HG03097 (cell line): ENCODE measurements around the gene DNAJC7.

Source experiments
- ATAC-seq: cut with Tn5 transposase; IDR thresholded peaks from one replicate; pipeline ENCODE4 v1.9.1; 2021; ENCODE audit not compliant: unreplicated experiment, low FRiP score

The DNAJC7 gene

DNA sequence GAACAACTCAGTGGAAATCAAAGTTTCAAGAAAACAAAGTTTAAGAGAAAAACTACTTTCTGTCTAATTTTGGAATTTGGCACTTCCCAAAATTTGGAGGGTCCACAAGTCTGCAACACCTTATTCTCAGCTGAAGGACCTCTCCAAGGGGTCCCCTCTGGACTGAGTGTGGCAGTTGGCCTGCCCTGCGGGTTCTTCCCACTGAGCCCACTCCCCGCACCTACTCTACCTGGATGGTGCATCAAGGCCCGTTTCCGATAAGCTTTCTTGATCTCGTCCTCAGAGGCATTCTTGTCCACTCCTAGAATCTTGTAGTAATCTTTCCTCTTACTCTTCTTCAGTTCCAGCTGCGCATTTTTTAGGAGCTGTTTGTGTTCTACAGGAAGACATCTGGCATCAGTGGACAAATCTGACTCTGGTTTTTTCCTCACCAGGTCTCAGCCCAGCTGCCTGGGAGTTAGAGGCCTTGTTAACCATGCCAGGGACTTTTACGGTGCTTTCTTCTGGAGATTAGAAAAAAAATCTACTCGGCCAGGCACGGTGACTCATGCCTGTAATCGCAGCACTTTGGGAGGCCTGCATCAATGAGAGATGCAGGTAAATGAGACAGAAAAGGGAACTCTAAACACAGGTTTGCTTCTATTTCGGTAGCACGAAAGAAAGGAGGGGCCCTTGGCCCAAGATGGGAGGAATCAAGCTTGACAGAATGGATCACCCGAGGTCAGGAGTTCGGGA is 35.0 kb downstream of the DNAJC7 start:
- no peak for ATAC-seq

DNA sequence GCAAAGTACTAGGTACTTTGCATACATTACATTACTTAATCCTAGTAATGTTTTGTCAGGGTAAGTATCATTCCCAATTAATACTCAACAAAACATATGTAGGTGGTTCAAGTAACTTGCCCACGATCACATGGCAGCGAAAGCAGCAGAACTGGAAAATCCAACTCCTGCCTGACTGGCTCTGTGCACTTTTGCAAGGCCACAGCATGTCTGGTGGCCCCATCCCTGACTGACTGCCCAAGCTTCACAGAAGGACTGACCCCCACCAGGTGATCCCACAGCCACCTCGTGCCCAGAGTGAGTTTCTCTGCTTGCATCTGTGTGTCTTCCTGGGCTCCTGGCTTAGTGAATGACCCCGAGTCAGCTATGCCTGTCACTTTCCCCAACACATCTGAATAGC is 39.2 kb downstream of the DNAJC7 start:
- ATAC-seq: no peak

DNA sequence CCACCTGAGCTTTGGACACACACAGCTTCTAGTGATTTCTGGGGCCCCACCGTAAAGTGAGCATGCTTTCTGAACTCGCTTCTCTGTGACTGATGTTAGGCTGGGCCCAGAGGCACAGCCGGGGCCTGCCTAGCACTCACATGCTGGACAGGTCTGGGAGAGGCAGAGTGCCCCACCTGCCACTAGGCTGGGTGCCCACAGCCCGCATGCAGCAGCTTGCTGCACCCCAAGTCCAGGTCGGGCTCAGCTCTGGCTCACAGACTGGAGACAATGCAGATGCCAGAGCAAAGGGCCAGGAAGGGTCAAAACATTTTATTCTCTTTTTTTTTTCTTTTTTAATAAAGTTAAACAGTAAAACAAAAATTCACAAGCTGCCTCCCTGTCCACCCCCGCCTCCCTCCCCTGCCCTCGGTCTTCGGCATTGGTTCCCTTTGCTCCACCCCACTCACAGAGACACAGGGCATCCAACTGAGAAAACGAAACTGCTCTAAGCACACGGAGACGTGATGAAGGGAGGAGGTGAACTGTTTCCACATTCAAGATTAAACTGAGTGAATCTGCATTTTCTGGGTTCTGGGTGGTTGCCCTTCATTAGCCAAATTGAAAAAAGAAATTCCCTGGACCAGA is 41.0 kb downstream of the DNAJC7 start:
- ATAC-seq: no peak

DNA sequence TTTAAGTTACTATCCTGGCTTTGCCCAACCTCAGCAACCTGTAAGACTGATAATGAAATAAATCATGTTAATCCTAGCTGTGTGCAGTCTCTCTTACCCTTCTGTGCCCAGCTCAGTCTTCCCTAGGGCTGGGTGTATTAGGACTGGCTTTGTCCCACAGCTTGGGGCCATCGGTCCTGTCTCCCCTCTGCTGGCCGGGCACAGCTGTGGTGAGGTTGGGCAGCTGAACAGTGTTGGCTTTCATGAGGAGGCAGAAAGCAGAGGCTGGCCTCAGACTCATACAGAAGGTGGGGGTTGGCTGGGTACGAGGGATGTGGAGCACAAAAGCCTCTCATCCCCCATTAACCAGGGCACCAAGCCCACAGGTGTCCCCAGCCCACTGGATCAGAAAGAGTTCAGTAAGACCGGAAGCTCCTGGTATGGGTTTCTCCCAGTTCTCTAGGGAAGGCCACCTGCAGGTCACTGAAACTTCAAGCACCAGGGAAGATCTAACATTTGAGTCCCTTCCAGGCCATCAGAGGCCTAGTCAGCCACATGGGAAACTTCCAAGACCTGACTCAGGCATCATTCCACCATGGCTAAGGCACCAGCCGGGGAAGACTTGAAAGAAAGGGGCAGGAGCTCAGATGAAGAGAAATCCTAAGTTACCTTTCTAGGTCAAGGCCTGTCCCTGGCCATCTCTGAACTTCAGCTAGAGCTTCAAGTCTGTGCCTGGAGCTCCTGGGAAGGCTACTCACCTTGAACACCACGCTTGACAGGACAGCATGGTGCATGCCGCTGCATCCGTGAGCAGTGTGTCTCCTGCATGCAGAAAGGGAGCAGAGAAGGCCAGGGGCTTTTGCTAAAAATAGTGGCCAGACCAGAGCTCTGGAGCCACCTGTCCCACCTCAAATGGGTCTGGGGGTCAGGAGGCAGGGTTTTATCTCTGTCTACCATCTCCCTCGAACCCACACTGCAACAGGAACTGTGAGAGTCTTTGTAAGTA is 41.8 kb downstream of the DNAJC7 start:
- no peak for ATAC-seq

DNA sequence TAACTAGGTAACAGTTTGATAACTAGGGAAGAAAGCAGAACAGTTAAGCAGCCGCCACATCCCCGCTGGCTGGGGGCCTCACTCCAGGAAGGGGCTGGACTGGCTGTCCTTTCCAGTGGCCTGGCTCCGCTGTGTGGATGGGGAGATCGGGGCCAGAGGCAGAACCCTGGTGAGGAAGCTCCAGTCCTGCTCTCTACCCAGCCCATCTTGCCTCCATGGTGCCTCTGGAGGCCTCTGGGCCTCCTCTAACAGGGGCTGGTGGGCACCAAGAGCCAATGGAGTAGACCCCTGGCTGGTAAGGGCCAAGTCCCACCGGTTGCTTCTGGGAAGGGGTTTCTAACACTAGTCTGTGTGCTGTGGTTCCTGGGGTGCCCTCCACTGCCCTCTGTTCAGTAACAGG is 42.6 kb downstream of the DNAJC7 start:
- ATAC-seq: no peak

DNA sequence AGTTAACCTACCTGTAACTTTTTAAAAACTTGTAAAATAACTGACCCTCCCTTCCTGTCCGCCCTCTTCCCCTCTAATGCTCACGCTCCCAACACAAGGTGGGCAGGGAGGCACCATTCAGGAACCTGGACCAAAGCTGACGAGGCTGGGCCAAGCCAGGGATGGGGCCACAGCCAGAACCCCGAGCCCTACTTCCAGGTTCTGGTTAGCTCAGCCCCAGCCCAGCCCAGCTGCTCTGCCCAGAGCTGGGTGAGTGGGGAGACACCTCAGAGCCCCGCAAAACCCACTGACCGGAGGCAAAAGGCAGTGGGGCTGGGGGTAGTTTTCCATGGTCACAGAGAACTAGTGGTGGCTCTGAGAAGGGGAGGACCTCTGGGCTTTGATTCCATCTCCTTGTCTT is 43.2 kb downstream of the DNAJC7 start:
- no peak for ATAC-seq

DNA sequence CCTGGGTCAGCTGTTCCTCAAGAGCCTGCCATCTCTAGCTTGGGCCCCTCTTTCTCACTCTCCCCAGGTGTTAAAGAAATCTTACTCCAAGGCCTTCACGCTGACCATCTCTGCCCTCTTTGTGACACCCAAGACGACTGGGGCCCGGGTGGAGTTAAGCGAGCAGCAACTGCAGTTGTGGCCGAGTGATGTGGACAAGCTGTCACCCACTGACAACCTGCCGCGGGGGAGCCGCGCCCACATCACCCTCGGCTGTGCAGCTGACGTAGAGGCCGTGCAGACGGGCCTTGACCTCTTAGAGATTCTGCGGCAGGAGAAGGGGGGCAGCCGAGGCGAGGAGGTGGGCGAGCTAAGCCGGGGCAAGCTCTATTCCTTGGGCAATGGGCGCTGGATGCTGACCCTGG is 43.8 kb downstream of the DNAJC7 start:
- ATAC-seq: no peak

DNA sequence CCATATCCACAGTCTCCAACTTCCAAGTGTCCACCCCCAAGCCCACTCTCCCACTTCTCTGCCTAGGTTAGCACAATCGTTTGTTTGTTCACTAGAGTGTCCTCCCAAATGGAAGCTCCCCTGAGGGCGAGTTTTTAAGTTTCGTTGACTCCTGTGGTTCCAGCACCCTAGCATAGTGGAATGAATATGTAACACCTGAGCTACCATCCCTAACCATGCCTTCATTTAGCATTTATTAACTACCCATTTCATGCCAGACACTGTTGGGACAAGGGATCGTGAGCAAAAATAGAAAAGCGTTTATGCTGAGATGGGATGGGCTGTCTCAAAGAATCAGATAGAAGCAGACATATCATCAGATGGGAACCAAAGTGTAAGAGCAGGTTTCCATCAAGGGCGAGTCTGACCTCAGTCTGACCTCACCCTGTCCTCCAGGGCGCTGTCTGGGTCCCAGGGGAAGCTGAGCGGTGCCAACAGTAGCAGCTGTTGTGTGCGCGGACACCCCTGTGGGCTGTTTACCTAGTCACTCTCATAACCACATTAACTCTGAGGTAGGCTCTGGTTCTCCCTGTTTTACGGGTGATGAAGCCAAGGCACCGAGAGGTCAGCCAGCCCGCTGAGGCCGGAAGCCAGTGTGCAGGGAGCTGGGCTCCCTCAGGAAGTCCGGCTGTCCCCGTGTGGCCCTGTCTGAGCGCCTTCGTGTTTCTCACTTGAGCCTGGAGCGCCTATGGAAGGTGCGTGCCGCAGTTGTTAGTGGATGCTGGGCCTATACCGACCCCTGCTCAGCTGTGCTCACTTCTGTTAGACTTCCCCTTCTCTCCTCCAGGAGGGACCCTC is 44.5 kb downstream of the DNAJC7 start:
- no peak for ATAC-seq

DNA sequence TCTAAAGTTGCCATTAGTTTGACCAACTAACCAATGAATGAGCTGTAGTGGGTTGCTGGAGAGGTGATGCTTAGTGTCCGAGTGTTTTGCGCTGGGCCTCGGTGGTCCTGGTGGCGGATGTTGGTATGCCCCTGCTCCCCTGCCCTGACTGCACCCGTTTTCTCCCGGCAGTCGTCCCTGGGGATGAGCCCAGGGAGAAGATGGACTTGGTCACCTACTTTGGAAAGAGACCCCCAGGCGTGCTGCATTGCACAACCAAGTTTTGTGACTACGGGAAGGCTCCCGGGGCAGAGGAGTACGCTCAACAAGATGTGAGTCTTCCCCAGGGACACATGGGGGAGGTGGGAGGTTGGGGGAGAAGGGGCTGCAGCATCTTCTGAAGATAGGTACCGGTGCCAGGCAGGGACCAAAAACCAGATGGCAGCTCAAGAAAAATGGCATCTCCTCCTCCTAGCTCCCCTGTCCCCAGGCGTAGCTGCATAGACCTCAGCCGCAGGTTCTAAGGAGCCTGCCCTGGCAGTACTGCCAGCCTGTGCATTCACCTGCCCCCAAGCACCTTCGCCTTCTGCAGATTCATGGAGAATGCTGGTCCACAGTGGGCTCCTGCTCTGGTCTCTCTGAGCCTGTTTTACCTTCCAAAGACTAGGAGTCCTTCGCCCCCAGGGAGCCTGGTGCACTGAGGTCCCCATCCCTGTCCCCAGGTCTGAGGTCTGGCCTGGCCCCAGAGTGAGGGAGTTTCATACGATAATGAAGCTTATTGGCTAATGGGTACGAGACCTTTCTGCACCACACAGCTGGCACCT is 45.3 kb downstream of the DNAJC7 start:
- no peak for ATAC-seq

DNA sequence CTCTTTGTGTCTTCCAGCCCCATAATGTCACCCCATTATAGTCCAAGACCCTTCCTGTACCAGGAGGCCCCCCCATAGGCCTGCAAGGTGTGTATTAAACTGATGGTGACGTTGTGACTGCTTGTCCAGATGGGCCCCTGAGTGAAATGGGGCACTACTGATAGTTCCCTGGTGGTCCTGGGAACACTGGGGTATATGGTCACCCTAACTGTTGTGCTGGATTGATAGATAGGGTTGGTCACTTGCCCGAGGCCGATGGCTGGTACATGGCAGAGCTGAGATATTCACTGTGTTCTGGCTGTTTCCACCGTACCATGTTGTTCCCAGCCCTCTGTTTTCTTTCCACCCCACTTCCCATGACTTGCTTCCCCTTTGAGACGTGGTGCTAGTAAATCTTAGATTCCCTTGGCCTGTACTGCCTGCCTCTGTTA is 46.3 kb downstream of the DNAJC7 start:
- no peak for ATAC-seq

DNA sequence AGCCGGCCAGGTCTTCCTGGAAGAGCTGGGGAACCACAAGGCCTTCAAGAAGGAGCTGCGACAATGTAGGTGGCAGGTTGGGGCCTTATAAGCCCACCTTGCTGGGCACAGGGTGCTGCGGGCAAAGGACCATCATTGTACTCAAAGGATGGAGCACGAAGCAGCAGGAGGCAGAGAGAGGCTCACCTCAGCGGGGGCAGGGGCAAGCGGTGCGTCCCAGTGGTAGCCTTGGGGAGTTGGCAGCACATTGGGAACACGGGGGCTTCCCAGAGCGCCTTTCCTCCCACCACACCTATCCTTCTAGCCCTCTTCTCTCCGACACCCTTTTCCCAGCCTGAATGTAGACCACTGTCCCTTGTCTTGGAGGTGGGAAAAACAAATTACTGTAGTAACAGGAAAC is 48.6 kb downstream of the DNAJC7 start:
- ATAC-seq: no peak

DNA sequence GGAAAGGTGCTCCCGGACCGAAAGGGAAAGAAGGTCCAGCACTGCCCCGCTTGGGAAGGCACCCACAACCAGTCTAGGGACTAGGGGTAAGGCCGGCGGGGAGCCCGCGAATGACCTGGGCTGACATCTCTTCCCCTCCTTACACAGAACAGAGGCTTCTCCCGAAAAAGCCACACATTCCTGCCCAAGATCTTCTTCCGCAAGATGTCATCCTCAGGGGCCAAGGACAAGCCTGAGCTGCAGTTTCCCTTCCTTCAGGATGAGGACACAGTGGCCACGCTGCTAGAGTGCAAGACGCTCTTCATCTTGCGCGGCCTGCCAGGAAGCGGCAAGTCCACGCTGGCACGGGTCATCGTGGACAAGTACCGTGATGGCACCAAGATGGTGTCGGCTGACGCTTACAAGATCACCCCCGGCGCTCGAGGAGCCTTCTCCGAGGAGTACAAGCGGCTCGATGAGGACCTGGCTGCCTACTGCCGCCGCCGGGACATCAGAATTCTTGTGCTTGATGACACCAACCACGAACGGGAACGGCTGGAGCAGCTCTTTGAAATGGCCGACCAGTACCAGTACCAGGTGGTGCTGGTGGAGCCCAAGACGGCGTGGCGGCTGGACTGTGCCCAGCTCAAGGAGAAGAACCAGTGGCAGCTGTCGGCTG is 49.2 kb downstream of the DNAJC7 start:
- no peak for ATAC-seq

DNA sequence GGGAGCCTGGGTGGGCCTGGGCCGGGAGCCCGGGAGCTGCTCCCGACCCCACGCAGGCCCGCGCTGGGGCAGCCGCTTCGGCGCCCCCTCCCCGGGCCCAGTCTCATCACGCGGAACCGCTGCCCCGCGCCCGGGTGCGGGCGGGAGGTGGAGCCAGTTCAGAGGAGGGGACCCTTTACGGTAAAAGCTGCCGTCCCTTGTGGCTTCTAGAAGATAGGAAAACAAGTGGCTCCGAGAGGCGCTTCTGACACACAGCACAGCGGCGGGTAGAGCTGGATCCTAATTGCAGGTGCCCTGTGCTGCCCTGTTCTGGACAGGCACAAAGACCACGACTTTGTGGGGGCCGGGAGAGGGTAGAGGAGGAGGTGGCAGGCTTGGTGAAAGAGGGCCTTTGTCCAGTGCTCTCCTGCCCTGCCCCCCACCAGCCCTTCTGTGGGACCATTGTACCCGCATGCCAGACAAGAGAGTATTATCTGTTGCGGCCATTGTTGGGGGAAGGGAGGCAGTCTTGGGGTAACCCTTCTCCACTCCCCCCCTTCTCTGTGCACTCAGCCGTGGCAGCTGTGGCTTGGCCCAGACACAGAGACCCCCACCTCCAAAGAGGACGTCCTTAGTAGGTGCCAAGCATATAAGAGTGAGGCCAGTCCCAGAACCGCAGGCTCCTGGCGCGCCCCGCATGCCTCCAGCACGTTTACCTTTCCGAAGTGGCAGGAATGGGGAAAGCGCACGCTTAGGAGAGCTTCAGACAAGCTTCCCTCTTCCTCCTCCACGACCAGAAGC is 49.9 kb downstream of the DNAJC7 start:
- no peak for ATAC-seq

DNA sequence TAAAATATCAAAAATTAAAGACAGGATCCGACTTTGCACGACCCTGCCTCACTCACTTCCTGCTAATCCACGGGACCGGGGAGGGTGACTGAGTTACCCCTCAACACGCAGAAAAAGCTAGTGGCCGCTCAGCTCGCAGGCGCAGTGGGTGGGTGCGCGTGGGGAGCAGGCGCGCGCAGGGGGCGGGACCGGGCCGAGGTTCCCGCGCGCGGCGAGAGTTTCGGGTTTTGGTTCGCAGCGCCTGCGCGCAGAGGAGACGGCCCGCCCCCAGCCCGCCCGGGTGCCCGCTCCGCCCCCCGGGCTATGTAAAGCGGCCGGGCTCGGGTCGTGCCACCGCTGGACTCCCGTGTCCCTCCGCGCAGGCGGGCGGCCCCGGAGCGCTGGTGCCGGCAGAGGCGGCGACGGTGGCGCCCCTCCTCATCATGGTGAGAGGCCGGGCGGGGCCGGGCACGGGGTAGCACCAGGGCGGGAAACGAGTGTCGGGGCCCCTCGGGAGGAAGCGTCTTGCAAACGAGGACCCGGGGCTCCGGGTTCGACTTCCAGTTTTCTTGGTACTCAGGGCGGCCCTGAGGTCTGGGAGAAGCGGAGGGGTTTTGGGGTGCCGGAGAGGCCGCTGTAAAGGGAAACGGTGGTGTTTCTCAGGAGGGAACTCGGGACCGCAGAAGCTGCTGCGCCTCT is 50.6 kb downstream of the DNAJC7 start, which contains the start of gene CNP:
Gene CNP (plus strand): TSS at position 333 of the 678 bp plus-strand sequence. CDS start 90 bp downstream, at position 423.
- ATAC-seq: peak; percentile 74

DNA sequence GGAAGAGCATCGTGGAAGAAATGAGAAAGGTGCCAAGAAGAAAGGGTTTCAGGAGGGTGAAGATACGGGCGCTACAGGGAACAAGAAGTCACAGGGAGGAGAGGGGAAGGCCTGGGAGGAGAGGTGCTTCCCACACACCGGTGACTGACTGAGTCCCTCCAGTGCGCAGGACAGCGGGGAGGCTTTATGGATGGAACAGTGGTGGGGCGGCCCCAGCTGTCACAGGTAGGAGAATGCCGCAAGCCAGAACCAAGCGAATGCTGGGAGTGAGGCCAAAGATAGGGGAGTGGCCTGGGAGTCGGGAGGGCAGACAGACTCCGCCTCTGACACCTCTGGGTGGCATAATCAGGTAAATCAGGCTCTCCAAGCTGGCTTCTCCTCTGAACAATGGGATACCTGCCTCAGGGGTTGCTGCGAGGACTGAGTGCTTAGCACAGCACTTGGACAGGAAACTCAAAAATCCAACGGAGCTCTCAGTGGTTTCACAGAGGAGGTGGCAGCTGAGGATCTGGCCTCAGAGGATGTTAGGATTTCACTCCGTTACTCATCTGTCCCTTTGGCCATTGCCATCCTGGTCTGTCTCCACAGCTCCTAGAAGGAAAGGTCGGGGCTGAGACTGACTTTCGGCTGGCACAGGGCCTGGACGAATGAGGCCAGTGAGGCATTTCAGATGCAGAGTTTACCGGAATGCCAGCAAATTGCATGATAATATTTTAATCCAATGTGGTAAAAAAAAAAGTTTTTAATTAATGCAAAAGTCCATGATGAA is 51.4 kb downstream of the DNAJC7 start:
- ATAC-seq: no peak

DNA sequence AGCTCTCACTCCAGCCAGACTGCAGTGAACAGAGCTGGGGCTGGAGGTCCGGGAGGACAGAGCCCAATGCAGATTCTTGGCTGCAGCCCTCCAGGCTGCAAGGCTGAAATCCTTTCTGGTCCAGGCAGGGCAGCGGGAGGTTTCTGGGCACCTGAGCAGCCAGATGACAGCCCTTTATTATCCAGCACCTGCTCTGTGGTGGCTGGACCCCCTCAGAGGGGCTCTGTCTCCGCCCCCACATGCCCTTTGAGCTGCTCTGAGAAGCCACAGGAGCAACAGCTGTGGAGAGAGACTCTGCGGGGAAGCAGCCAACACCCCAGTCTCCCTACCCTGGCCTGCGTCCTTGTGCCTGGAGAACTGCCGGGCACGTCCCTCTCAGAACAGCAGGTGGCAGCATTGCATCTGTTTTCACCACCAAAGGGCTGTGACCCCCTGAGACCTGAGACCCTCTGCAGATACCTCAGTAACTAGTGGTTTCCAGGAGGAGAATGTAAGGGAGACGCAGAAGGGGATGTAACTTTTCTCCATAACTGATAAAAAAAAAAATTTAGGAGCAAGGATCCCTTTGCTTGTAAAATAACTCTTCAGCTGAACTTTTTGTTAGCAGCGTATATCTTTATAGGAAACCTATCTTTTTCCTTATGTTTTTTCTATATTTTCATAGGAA is 54.3 kb downstream of the DNAJC7 start:
- ATAC-seq: no peak
